ENCODE measurements around the gene SLIT3.

DNA sequence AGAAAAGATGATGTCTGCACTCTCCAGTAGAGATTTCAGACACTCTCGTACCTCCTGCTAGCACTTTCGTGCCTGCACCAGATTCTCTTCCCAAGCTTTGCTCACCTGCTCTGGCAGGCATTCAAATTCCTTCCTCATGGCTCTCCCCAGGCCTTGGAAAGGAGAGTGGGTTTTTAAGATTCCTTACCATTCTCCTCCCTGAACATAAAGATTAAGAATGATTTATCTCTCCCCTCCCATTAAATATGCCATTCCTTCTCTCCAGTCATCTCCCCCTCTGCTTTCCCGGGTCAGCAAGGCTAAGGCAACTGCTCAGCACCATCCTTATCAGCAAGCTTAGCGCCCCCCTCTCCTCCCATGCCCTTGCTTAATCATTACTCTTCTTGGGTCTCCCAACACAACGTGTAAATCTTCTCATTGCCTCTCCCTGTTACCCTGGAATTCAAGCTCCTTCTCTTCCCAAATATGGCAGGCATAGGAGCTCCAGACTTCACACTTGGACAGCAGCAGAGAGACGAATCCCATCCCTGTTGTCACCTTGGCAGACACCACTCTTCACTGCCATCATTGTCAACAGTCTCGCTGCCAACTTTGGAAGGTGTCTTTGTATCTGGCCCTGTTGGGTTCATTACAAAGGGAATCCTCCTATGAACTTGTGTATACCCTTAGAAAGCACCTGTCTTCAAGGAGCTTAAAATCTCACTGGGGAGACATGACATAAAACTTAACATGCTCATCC is 332.9 kb downstream of the SLIT3 start:
- TF ChIP-seq, protein P1, sequence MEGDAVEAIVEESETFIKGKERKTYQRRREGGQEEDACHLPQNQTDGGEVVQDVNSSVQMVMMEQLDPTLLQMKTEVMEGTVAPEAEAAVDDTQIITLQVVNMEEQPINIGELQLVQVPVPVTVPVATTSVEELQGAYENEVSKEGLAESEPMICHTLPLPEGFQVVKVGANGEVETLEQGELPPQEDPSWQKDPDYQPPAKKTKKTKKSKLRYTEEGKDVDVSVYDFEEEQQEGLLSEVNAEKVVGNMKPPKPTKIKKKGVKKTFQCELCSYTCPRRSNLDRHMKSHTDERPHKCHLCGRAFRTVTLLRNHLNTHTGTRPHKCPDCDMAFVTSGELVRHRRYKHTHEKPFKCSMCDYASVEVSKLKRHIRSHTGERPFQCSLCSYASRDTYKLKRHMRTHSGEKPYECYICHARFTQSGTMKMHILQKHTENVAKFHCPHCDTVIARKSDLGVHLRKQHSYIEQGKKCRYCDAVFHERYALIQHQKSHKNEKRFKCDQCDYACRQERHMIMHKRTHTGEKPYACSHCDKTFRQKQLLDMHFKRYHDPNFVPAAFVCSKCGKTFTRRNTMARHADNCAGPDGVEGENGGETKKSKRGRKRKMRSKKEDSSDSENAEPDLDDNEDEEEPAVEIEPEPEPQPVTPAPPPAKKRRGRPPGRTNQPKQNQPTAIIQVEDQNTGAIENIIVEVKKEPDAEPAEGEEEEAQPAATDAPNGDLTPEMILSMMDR (IDR thresholded peaks at IDR 0.05): no peak
- TF ChIP-seq POLR2A (IDR thresholded peaks at IDR 0.05): no peak
